H1 (cell line): ENCODE measurements around the gene MAP9. TPM values are rescaled to one million over a fixed set of nuclear protein-coding genes. Genes with fewer than 3 reads are reported as not detected.
A peak's percentile ranks its signal among the peaks of the same experiment; 100 is the strongest.
"Not testable (repeated sequence)": the region's sequence is repeated elsewhere in the genome, so short reads cannot be mapped to it uniquely, and the experiment has no call there.

Experiments used
- CTCF ChIA-PET: fragments of 300-600 bp; sonication (Branson Sonifier 250); formaldehyde crosslinking; loops from one replicate; lab custom pipeline; 2021; ENCODE audit not compliant: partially characterized antibody; lab: Charles Lee
- POLR2A ChIA-PET: fragments of 300-600 bp; sonication (Branson Sonifier 250); formaldehyde crosslinking; loops from one replicate; lab custom pipeline; 2021; ENCODE audit warnings: inconsistent platforms; ENCODE audit not compliant: partially characterized antibody; lab: Charles Lee
- DNase-seq, 2 experiments: peaks; one replicate each; pipeline versions ENCODE4 v3.0.0 to v3.0.0-alpha.2; 2010 to 2022; ENCODE audit warnings: low spot score in 2 of 2, low read depth in 1 of 2, mixed read lengths in 1 of 2
- FAIRE-seq: peaks from 2 replicates; lab custom pipeline; 2011; peaks lifted over from hg19 to GRCh38; lab: Jason Lieb, UNC
- H2AFZ ChIP-seq: 2 replicates; pipeline ENCODE4 v1.8.1; 2012; ENCODE audit warnings: low read length, inconsistent platforms
- H2AK5ac ChIP-seq: 2 replicates; pipeline ENCODE4 v1.6.1; 2013; ENCODE audit warnings: low read depth, low read length
- H2BK120ac ChIP-seq: replicated peaks from 2 replicates; pipeline ENCODE3; 2013; ENCODE audit warnings: low read depth, low read length, inconsistent platforms
- H2BK12ac ChIP-seq: 2 replicates; pipeline ENCODE4 v1.6.1; 2013; ENCODE audit warnings: low read depth, low read length
- H2BK15ac ChIP-seq: 2 replicates; pipeline ENCODE4 v1.6.1; 2013; ENCODE audit warnings: low read length
- H2BK20ac ChIP-seq: 2 replicates; pipeline ENCODE4 v1.6.1; 2013; ENCODE audit warnings: low read length
- H2BK5ac ChIP-seq: 2 replicates; pipeline ENCODE4 v1.6.1; 2013; ENCODE audit warnings: low read depth, low read length
- H3K14ac ChIP-seq: 2 replicates; pipeline ENCODE4 v1.6.1; 2013; ENCODE audit warnings: inconsistent platforms; ENCODE audit not compliant: insufficient read length
- H3K18ac ChIP-seq: 2 replicates; pipeline ENCODE4 v1.6.1; 2013; ENCODE audit warnings: low read length; ENCODE audit errors: extremely low read depth
- H3K23ac ChIP-seq: 2 replicates; pipeline ENCODE4 v1.6.1; 2013; ENCODE audit warnings: inconsistent platforms; ENCODE audit not compliant: insufficient read length
- H3K23me2 ChIP-seq: 2 replicates; pipeline ENCODE4 v1.6.1; 2013; ENCODE audit warnings: low read depth, low read length
- H3K27ac ChIP-seq: 2 replicates; pipeline ENCODE4 v1.6.1; 2011; ENCODE audit warnings: low read depth, low read length, inconsistent platforms
- H3K27me3 ChIP-seq, 4 experiments: replicated peaks in 1 of 4; 1 replicate in 1 of 4; 2 replicates in 3 of 4; pipeline versions ENCODE4 v1.6.1 to v1.8.1; 2011 to 2013; ENCODE audit warnings: low read length in 3 of 4, mild to moderate bottlenecking in 3 of 4, inconsistent platforms in 2 of 4, mixed read lengths in 2 of 4, moderate library complexity in 1 of 4; ENCODE audit not compliant: control insufficient read depth in 3 of 4, insufficient read depth in 3 of 4; ENCODE audit errors: extremely low read depth in 1 of 4
- H3K36me3 ChIP-seq, 4 experiments: 2 replicates each; pipeline versions ENCODE4 v1.6.1 to v1.8.1; 2011 to 2013; ENCODE audit warnings: mild to moderate bottlenecking in 4 of 4, low read length in 3 of 4, moderate library complexity in 2 of 4, control low read depth in 1 of 4, inconsistent platforms in 1 of 4; ENCODE audit not compliant: insufficient read depth in 4 of 4, control insufficient read depth in 2 of 4
- H3K4ac ChIP-seq: replicated peaks from 2 replicates; pipeline ENCODE3; 2013; ENCODE audit warnings: low read length, low read depth, mixed read lengths, inconsistent platforms; ENCODE audit not compliant: insufficient read length
- H3K4me1 ChIP-seq, 4 experiments: replicated peaks in 1 of 4; 1 replicate in 1 of 4; 2 replicates in 3 of 4; pipeline versions ENCODE4 v1.6.1 to v1.8.1; 2011 to 2013; ENCODE audit warnings: low read length in 3 of 4, inconsistent platforms in 2 of 4, mixed read lengths in 1 of 4; ENCODE audit not compliant: insufficient read depth in 4 of 4, control insufficient read depth in 3 of 4
- H3K4me2 ChIP-seq, 2 experiments: 2 replicates each; pipeline versions ENCODE4 v1.6.1 to v1.8.1; 2011 to 2013; ENCODE audit warnings: low read depth in 2 of 2, low read length in 2 of 2, control low read depth in 1 of 2, inconsistent platforms in 1 of 2, mild to moderate bottlenecking in 1 of 2; ENCODE audit not compliant: insufficient read depth in 1 of 2
- H3K4me3 ChIP-seq, 4 experiments: fragments of 200-600, 300-600 bp in 1 of 4; sonication (generic), shearing (Covaris generic), sonication (Bioruptor Twin) in 1 of 4; 2 replicates each; pipeline versions ENCODE4 v1.5.1 to v1.8.1; 2011 to 2016; ENCODE audit warnings: low read length in 4 of 4, low read depth in 3 of 4, control low read depth in 2 of 4, inconsistent platforms in 2 of 4, mild to moderate bottlenecking in 2 of 4, mixed read lengths in 1 of 4, moderate library complexity in 1 of 4; ENCODE audit not compliant: insufficient read depth in 2 of 4; ENCODE audit errors: extremely low read depth in 1 of 4
- H3K56ac ChIP-seq: replicated peaks from 2 replicates; pipeline ENCODE3; 2013; ENCODE audit warnings: low read depth, mild to moderate bottlenecking, mixed read lengths, low read length, inconsistent platforms; ENCODE audit not compliant: insufficient read length
- H3K79me1 ChIP-seq: 2 replicates; pipeline ENCODE4 v1.6.1; 2013; ENCODE audit warnings: low read depth, low read length, control low read depth
- H3K79me2 ChIP-seq, 2 experiments: 2 replicates each; pipeline versions ENCODE4 v1.6.1 to v1.8.1; 2012 to 2013; ENCODE audit warnings: low read length in 2 of 2, mild to moderate bottlenecking in 2 of 2, inconsistent platforms in 1 of 2; ENCODE audit not compliant: insufficient read depth in 2 of 2, control insufficient read depth in 1 of 2
- H3K9ac ChIP-seq, 4 experiments: replicated peaks in 1 of 4; 1 replicate in 1 of 4; 2 replicates in 3 of 4; pipeline versions ENCODE4 v1.6.1 to v1.8.1; 2011 to 2013; ENCODE audit warnings: low read depth in 3 of 4, low read length in 3 of 4, control low read depth in 2 of 4, mild to moderate bottlenecking in 2 of 4, moderate library complexity in 2 of 4, inconsistent platforms in 1 of 4; ENCODE audit errors: extremely low read depth in 1 of 4
- H3K9me3 ChIP-seq, 2 experiments: 2 replicates each; pipeline versions ENCODE4 v1.6.1 to v1.8.1; 2012 to 2013; ENCODE audit warnings: mild to moderate bottlenecking in 2 of 2, moderate library complexity in 2 of 2, control low read depth in 1 of 2, inconsistent platforms in 1 of 2, low read depth in 1 of 2, low read length in 1 of 2, mixed read lengths in 1 of 2; ENCODE audit not compliant: insufficient read depth in 2 of 2
- H4K20me1 ChIP-seq, 2 experiments: replicated peaks in 1 of 2; 2 replicates each; pipeline versions ENCODE3 to v1.8.1; 2011 to 2013; ENCODE audit warnings: inconsistent platforms in 2 of 2, low read length in 2 of 2, mild to moderate bottlenecking in 1 of 2; ENCODE audit not compliant: insufficient read depth in 2 of 2, control insufficient read depth in 1 of 2
- H4K5ac ChIP-seq: 2 replicates; pipeline ENCODE4 v1.6.1; 2013; ENCODE audit warnings: low read length, low read depth, mixed read lengths, inconsistent platforms; ENCODE audit not compliant: insufficient read length
- H4K8ac ChIP-seq: 2 replicates; pipeline ENCODE4 v1.8.0; 2013; ENCODE audit warnings: mild to moderate bottlenecking, moderate library complexity, low read length, inconsistent platforms; ENCODE audit not compliant: insufficient read depth; ENCODE audit errors: extremely low read depth
- H4K91ac ChIP-seq: replicated peaks from 2 replicates; pipeline ENCODE3; 2013; ENCODE audit warnings: low read length, mixed read lengths, inconsistent platforms; ENCODE audit not compliant: insufficient read length
- KDM4A ChIP-seq: IDR thresholded peaks from one replicate; pipeline ENCODE4 v1.7.1; 2012; ENCODE audit warnings: low read depth, mild to moderate bottlenecking, moderate library complexity, low read length, inconsistent platforms; ENCODE audit not compliant: severe bottlenecking
- KDM5A ChIP-seq: fragments of 200-600 bp; IDR thresholded peaks from 2 replicates; pipeline ENCODE4 v1.7.1; 2012; ENCODE audit warnings: mild to moderate bottlenecking, low read length, inconsistent platforms, mixed read lengths
- WGBS, 2 experiments: shearing (Covaris generic) in 1 of 2; methylation state at CpG; one replicate each; pipeline versions ENCODE4 v1.1.6 to v1.1.7; 2013 to 2015; ENCODE audit warnings: low lambda C conversion rate in 2 of 2, mixed read lengths in 2 of 2, inconsistent platforms in 1 of 2, low coverage in 1 of 2, missing lambda C conversion rate in 1 of 2; ENCODE audit not compliant: insufficient replicate concordance in 2 of 2, insufficient coverage in 1 of 2, insufficient read length in 1 of 2; ENCODE audit errors: extremely low coverage in 1 of 2, missing lambda C conversion rate in 1 of 2; 5-methylcytosine and 5-hydroxymethylcytosine counted together
- polyA plus RNA-seq, 7 experiments: library from polyadenylated mRNA; depleted of rRNA in 3 of 7; stranded (reverse) in 5 of 7; unstranded in 2 of 7; fragments of >200 nt in 5 of 7; fragments of 200-250 nt in 2 of 7; gene quantifications; 1 replicate in 5 of 7; 2 replicates in 1 of 7; 4 replicates in 1 of 7; pipeline versions ENCODE4 v1.2.1 to v1.2.3, GENCODE V29; 2011 to 2013; ENCODE audit warnings: missing spikeins in 2 of 7, mixed read lengths in 2 of 7
- total RNA-seq: library from RNA; stranded (reverse); fragmentation: NEBNext Ultra II Directional; extraction: Animal tissue kit (Norgen Biotek cat#: 25700); gene quantifications from 2 replicates; pipeline ENCODE4 v1.2.1, GENCODE V29; 2021

Gene MAP9
- total and polyA plus RNA-seq, 2 of the 8 experiments (the other 6 are each of a cell fraction or from before 2014, with no cell fraction given) = 2.1 to 18.9 TPM

DNA sequence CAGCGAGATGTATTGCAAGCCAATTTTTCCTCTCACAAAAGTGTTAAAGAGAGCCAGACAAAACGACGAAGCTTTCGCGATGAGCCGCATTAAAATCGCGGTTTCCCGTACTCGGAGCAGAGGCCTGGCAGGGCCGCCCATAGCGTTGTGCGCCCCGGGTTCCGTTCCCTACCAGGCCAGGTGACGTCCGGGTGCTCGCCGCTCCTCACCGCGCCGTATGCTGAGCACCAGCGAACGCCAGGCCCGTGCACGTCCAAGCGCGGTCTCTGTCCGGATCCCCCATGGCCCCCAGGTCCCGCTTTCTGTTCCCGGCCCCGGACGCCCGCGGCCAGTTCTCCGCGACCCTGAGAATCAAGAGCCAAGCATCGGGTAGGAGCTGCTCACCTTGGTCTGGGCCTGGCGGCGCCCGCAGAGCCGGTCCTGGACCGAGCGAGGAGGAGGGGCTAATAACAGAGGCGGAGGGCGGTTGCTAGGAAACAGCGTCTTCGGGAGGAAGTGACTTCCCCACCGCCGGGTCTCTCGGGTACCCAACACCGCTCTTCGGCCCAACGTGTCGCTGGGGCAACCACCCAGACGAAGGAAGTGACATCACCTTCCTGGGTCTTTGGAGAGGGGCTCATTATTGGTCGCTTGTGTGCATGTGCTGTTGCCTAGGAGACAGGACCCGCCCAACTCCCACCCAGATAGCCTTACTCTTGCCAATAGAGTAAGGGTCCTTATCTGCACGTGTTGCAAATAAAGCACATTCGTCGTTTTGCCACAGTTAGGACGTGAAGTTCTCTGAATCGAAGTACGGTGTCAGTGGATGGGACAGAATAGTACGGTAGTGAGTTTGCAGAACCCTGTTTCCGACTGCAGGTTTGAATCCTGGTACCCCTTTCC, at the start of gene MAP9 (continued):
- no peak; the same call in 1 of the 2 replicates for TF ChIP-seq KDM5A
- TF ChIP-seq KDM4A = peak; percentile 83
- TF ChIP-seq, all 59 proteins: peak for 19

DNA sequence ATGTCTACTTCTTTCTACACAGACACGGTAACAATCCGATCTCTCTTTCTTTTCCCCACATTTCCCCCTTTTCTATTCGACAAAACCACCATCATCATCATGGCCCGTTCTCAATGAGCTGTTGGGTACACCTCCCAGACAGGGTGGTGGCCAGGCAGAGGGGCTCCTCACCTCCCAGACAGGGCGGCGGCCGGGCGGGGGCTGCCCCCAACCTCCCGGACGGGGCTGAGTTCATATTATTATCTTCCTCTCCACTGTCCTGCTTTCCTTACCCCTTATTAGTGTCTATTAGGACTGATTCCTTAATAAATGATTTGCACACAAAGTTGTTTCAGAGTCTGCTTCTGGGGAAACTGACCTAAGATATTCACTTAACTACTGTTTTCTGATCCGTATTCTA, 48.0 kb upstream of the MAP9 start:
- H4K91ac ChIP-seq, H3K23me2 ChIP-seq, H3K79me2 ChIP-seq, H3K4ac ChIP-seq, H2BK120ac ChIP-seq, H4K20me1 ChIP-seq, FAIRE-seq, H3K79me1 ChIP-seq, H4K8ac ChIP-seq, H2AK5ac ChIP-seq, H3K4me3 ChIP-seq, H3K27ac ChIP-seq, POLR2A ChIA-PET, H2BK15ac ChIP-seq, H2BK20ac ChIP-seq, H3K14ac ChIP-seq, H3K9ac ChIP-seq, H3K56ac ChIP-seq, H3K36me3 ChIP-seq, H3K18ac ChIP-seq, H3K4me2 ChIP-seq, H2AFZ ChIP-seq, DNase-seq, H2BK5ac ChIP-seq, H2BK12ac ChIP-seq, H3K23ac ChIP-seq, H4K5ac ChIP-seq, H3K4me1 ChIP-seq: not testable (repeated sequence)
- peaks cover 29 to 83% (median 58%) of the 10 kb centered on the region in 4 experiments for H3K27me3 ChIP-seq
- WGBS, 2 experiments = 88% methylated on average over 6 of the region's 11 CpGs; no CpG with 5 or more reads in 1 of the 2 experiments
- CTCF ChIA-PET = interaction anchor here (1.4 to 2.1 kb wide), 2 partner anchors 17 to 18 kb away, joined by 3 to 5 read pairs; no protein-coding TSS in a partner anchor
- H3K9me3 ChIP-seq = peaks cover 18 to 19% of the 10 kb centered on the region in 2 experiments
